ENCODE data around the gene GPR156.

The GPR156 gene

GRCh38 chr3:120168611-120169010, 116.4 kb downstream of the GPR156 start:
- no peak for TF ChIP-seq CTCF (IDR thresholded peaks at IDR 0.05; ENCODE audit: insufficient read depth, low read depth, low read length, missing control alignments)
- no peak for DNase-seq (ENCODE audit: low read depth)
- H3K4me3 ChIP-seq (ENCODE audit: low read depth, low read length), result no peak overlapping the region

- no peak overlapping the region for H3K4me3 ChIP-seq (ENCODE audit: low read depth, low read length)
- no peak for DNase-seq (ENCODE audit: low read depth)
- TF ChIP-seq CTCF (IDR thresholded peaks at IDR 0.05; ENCODE audit: insufficient read depth, low read depth, low read length, missing control alignments), result no peak
These were observed 117.0 kb downstream of the GPR156 start for GRCh38 chr3:120168038-120168437.

- DNase-seq (ENCODE audit: low read depth), result no peak
- TF ChIP-seq CTCF (IDR thresholded peaks at IDR 0.05; ENCODE audit: insufficient read depth, low read depth, low read length, missing control alignments), result no peak
- no peak overlapping the region for H3K4me3 ChIP-seq (ENCODE audit: low read depth, low read length)
These were observed 117.5 kb downstream of the GPR156 start for GRCh38 chr3:120167488-120167887.

- no peak for TF ChIP-seq CTCF (IDR thresholded peaks at IDR 0.05; ENCODE audit: insufficient read depth, low read depth, low read length, missing control alignments)
- H3K4me3 ChIP-seq (ENCODE audit: low read depth, low read length), result no peak overlapping the region
- no peak for DNase-seq (ENCODE audit: low read depth)
These were observed 121.2 kb downstream of the GPR156 start for GRCh38 chr3:120163816-120164215.

GRCh38 chr3:120163026-120163425, 122.0 kb downstream of the GPR156 start:
- H3K4me3 ChIP-seq (ENCODE audit: low read depth, low read length), result no peak overlapping the region
- no peak for DNase-seq (ENCODE audit: low read depth)
- no peak for TF ChIP-seq CTCF (IDR thresholded peaks at IDR 0.05; ENCODE audit: insufficient read depth, low read depth, low read length, missing control alignments)

- no peak for DNase-seq (ENCODE audit: low read depth)
- TF ChIP-seq CTCF (IDR thresholded peaks at IDR 0.05; ENCODE audit: insufficient read depth, low read depth, low read length, missing control alignments), result no peak
- H3K4me3 ChIP-seq (ENCODE audit: low read depth, low read length), result no peak overlapping the region
These were observed 122.6 kb downstream of the GPR156 start for GRCh38 chr3:120162400-120162799.

GRCh38 chr3:120161902-120162301, 123.1 kb downstream of the GPR156 start:
- H3K4me3 ChIP-seq (ENCODE audit: low read depth, low read length), result no peak overlapping the region
- TF ChIP-seq CTCF (IDR thresholded peaks at IDR 0.05; ENCODE audit: insufficient read depth, low read depth, low read length, missing control alignments), result no peak
- DNase-seq (ENCODE audit: low read depth), result no peak

Data from GM12865 (cell line).